Neutrophil (primary cell): ENCODE data around the gene AMER2.
A peak's percentile ranks its signal among the peaks of the same experiment; 100 is the strongest.

Source experiments
- H3K27ac ChIP-seq: fragments of 200-600 bp; sonication (generic); 2 replicates; pipeline ENCODE4 v1.5.1; 2016; ENCODE audit warnings: mild to moderate bottlenecking, moderate library complexity
- H3K27me3 ChIP-seq: fragments of 200-600 bp; sonication (generic); 2 replicates; pipeline ENCODE4 v1.6.0; 2016; ENCODE audit warnings: mild to moderate bottlenecking
- H3K36me3 ChIP-seq: fragments of 200-600 bp; sonication (generic); 2 replicates; pipeline ENCODE4 v1.5.1; 2017
- H3K4me1 ChIP-seq, 2 experiments: fragments of 200-600 bp in 1 of 2; sonication (generic) in 1 of 2; 1 replicate in 1 of 2; 2 replicates in 1 of 2; pipeline versions ENCODE4 v1.5.1 to v1.6.1; 2013 to 2016; ENCODE audit warnings: low read depth in 1 of 2, low read length in 1 of 2, mild to moderate bottlenecking in 1 of 2, moderate library complexity in 1 of 2; ENCODE audit not compliant: control insufficient read depth in 1 of 2, insufficient read depth in 1 of 2
- H3K4me3 ChIP-seq, 2 experiments: fragments of 200-600 bp in 1 of 2; sonication (generic) in 1 of 2; 1 replicate in 1 of 2; 2 replicates in 1 of 2; pipeline ENCODE4 v1.5.1; 2013 to 2016; ENCODE audit warnings: low read depth in 1 of 2, low read length in 1 of 2, mild to moderate bottlenecking in 1 of 2, moderate library complexity in 1 of 2
- H3K9me3 ChIP-seq: fragments of 200-600 bp; sonication (generic); 2 replicates; pipeline ENCODE4 v1.5.1; 2016
- TF ChIP-seq, protein P1 (sequence below): fragments of 200-600 bp; sonication (generic); IDR thresholded peaks from 2 replicates; pipeline ENCODE4 v1.5.1; 2016; ENCODE audit warnings: antibody characterized with exemption

AMER2 gene, protein sequence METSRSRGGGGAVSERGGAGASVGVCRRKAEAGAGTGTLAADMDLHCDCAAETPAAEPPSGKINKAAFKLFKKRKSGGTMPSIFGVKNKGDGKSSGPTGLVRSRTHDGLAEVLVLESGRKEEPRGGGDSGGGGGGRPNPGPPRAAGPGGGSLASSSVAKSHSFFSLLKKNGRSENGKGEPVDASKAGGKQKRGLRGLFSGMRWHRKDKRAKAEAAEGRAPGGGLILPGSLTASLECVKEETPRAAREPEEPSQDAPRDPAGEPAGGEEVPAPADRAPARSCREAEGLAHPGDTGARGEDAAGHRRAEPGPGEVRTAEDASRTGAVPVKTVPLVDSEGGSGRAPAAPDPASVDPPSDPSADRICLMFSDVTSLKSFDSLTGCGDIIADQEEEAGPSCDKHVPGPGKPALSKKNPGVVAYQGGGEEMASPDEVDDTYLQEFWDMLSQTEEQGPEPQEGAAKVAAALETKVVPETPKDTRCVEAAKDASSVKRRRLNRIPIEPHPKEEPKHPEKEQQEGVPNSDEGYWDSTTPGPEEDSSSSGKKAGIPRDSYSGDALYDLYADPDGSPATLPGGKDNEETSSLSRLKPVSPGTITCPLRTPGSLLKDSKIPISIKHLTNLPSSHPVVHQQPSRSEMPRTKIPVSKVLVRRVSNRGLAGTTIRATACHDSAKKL

DNA sequence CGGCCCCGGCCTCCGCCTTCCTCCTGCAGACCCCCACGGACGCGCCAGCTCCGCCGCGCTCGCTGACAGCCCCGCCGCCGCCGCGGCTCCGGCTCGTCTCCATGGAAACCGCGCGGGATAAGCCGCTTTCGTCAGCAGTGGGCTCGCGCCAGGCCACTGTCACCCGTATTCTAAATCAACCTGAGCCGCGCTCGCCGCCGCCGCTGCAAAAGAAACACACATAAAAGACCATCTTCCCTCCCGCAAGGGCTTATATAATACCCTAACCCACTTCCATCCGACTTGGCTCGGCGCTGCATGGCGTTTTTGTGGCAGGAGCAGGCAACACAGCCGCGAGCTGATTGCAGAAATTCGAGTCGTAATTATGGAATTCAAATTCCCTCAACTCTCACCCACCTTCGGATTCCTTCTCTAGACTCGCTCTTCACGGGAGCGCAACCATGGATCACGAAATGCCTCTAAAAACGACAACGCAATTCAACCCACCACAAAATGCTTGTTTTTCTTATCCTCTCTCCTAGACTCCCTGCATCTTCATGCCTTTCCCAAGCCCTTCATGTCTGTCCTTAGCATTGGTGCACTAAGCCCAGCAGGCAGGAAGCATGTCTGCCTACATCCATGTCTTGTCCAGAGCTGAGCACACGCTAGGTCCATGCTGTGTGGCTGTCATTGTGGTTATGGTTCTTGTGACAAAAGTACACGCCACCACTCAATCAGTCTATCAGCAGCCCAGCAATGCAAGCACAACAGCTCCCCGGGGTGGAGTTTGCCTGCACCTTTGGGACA, at the start of gene AMER2:
Gene AMER2 (minus strand): TSS at position 772 of the 786 bp plus-strand sequence. CDS start 669 bp downstream, at position 103.
- Histone ChIP-seq H3K4me3 (no peak within 1 kb of the TSS), H3K9me3 (no peaks in the 10 kb centered on the region), H3K4me1 (peaks cover 0 to 4% of the 10 kb centered on the region in 2 experiments), H3K27me3 (peaks cover 96% of the 10 kb centered on the region), H3K27ac (no peak within 1 kb of the TSS), H3K36me3 (no peaks in the 10 kb centered on the region)
- TF ChIP-seq, protein P1, sequence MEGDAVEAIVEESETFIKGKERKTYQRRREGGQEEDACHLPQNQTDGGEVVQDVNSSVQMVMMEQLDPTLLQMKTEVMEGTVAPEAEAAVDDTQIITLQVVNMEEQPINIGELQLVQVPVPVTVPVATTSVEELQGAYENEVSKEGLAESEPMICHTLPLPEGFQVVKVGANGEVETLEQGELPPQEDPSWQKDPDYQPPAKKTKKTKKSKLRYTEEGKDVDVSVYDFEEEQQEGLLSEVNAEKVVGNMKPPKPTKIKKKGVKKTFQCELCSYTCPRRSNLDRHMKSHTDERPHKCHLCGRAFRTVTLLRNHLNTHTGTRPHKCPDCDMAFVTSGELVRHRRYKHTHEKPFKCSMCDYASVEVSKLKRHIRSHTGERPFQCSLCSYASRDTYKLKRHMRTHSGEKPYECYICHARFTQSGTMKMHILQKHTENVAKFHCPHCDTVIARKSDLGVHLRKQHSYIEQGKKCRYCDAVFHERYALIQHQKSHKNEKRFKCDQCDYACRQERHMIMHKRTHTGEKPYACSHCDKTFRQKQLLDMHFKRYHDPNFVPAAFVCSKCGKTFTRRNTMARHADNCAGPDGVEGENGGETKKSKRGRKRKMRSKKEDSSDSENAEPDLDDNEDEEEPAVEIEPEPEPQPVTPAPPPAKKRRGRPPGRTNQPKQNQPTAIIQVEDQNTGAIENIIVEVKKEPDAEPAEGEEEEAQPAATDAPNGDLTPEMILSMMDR, result no peak

DNA sequence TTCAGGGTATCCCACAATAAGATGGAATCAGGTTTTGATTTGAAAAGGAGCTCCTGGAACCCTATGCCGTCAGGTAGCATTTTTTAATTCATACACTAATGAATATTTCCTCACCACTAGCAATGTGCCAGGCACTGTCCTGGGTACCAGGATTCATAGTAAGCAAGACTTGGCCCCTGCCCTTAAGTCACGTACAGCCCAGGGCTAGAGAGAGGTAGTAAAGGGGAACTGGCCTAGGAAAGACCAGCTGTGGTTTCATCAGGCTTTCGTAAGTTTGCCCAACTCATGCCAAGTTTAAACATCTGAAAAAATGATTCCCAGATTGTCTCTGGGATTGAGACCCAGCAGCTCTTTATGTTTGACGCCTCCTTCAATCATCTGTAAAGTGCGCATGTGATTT, 45.9 kb upstream of the AMER2 start:
- TF ChIP-seq, protein P1, result no peak

DNA sequence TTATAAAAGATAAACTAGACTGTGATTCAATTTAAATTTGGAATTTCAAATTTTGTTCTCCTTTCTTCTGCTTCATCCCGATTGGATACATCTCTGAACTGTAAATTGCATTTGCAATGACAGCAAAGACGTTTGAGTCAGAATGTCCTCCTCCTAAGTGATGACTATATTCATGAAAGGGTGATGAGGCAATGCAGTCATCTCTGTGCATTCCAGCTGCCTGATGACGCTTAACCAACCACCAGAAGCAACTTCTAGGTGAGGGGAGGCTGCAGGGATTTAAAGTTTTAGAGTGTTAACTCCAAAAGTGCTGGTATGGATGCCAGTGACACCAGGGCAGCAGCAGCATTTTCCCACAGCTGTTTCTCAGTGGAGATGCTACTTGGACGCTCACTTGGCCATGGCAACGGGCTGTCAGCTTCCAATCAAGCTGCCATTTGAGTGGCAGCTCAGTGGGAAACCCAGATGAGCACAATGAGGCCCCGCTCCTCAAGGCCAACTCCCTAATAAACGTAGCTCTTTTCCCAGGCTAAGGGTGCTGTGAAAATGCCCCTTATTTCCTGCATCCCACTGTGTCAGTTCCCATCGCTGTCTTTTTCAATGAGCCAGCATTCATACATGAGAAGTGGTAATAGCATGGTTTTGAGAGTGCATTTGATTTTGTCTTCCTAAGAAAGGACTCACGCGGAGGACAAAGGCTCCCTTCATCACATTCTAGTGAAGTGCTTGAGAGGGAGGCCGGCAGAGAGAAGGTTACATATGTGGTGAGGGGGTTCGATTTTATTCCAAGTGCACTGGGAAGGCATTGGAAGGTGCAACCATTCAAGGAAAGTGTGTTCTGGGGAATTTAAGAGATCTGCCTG, 45.2 kb upstream of the AMER2 start:
- TF ChIP-seq, protein P1, result no peak
- Histone ChIP-seq H3K27me3 (peaks cover 60% of the 10 kb centered on the region), H3K36me3 (no peaks in the 10 kb centered on the region), H3K4me1 (peaks cover 37 to 48% of the 10 kb centered on the region in 2 experiments), H3K4me3 (no peak overlapping the region), H3K9me3 (no peaks in the 10 kb centered on the region), H3K27ac (no peak overlapping the region)

More for the DNA sequence above, 45.9 kb upstream of the AMER2 start:
- peaks cover 61% of the 10 kb centered on the region for H3K27me3 ChIP-seq
- no peaks in the 10 kb centered on the region for H3K36me3 ChIP-seq
- H3K4me3 ChIP-seq, result no peak overlapping the region
- H3K4me1 ChIP-seq, result peaks cover 37 to 48% of the 10 kb centered on the region in 2 experiments
- H3K27ac ChIP-seq, result peak overlapping the region; percentile 76
- H3K9me3 ChIP-seq, result no peaks in the 10 kb centered on the region

DNA sequence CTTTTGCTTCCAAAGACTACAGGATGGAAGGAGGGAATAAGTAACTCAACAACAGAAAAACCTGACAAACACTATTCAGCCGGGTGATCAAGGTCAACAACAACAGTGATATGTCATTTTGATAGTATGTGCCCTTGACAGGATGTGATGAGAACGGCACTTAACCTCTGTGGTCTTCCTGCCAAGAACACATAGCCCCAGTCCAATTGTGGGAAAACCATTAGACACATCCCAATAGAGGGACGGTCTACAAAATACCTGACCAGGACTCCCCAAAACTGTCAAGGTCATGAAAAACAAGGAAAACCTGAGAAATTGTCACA, 43.1 kb upstream of the AMER2 start:
- TF ChIP-seq, protein P1, result no peak
- no peaks in the 10 kb centered on the region for H3K36me3 ChIP-seq
- H3K27ac ChIP-seq, result no peak overlapping the region
- peaks cover 31 to 34% of the 10 kb centered on the region in 2 experiments for H3K4me1 ChIP-seq
- H3K4me3 ChIP-seq, result no peak overlapping the region
- no peaks in the 10 kb centered on the region for H3K9me3 ChIP-seq
- H3K27me3 ChIP-seq, result peaks cover 67% of the 10 kb centered on the region
